Hematopoietic multipotent progenitor cell treated with erythropoietin and hydrocortisone succinate and interleukin-3 and kit ligand, for 15 days (in vitro differentiated cells): ENCODE data around the gene WDPCP.
"Not testable (repeated sequence)": the region's sequence is repeated elsewhere in the genome, so short reads cannot be mapped to it uniquely, and the experiment has no call there.

Experiments
- DNase-seq: peaks from one replicate; pipeline ENCODE4 v3.0.0-alpha.2; 2015; ENCODE audit warnings: low spot score

Gene WDPCP

GRCh38 chr2:63588385-63589147, at the start of gene WDPCP, which contains the start of gene MDH1:
WDPCP (minus strand) TSS chr2:63588477; CDS start chr2:63588271, 206 bp downstream.
MDH1 (plus strand) TSS chr2:63588963; CDS start chr2:63589044, 81 bp downstream.
- DNase-seq, result peak; percentile 94

- DNase-seq, result no peak
Observed at GRCh38 chr2:63632382-63632781, 44.1 kb upstream of the WDPCP start.

GRCh38 chr2:63631501-63631900, 43.2 kb upstream of the WDPCP start:
- DNase-seq, result no peak

GRCh38 chr2:63628403-63628942, 40.2 kb upstream of the WDPCP start:
- no peak for DNase-seq

GRCh38 chr2:63627866-63628265, 39.6 kb upstream of the WDPCP start:
- no peak for DNase-seq

- DNase-seq, result not testable (repeated sequence)
Observed at GRCh38 chr2:63623763-63624162, 35.5 kb upstream of the WDPCP start.

GRCh38 chr2:63622751-63623150, 34.5 kb upstream of the WDPCP start:
- DNase-seq, result no peak

- DNase-seq, result no peak
Observed at GRCh38 chr2:63619328-63619727, 31.1 kb upstream of the WDPCP start.

GRCh38 chr2:63617366-63617765, 29.1 kb upstream of the WDPCP start:
- no peak for DNase-seq

- DNase-seq, result no peak
Observed at GRCh38 chr2:63614983-63615945, 27.0 kb upstream of the WDPCP start.

GRCh38 chr2:63614448-63614968, 26.2 kb upstream of the WDPCP start:
- no peak for DNase-seq

- DNase-seq, result no peak
Observed at GRCh38 chr2:63613391-63613901, 25.2 kb upstream of the WDPCP start.

GRCh38 chr2:63610525-63610924, 22.2 kb upstream of the WDPCP start:
- no peak for DNase-seq

GRCh38 chr2:63608865-63609264, 20.6 kb upstream of the WDPCP start:
- DNase-seq, result not testable (repeated sequence)

GRCh38 chr2:63604666-63605065, 16.4 kb upstream of the WDPCP start:
- no peak for DNase-seq

- no peak for DNase-seq
Observed at GRCh38 chr2:63600881-63601460, 12.7 kb upstream of the WDPCP start.

- DNase-seq, result no peak
Observed at GRCh38 chr2:63598981-63599380, 10.7 kb upstream of the WDPCP start.

GRCh38 chr2:63596401-63596883, 8.2 kb upstream of the WDPCP start:
- DNase-seq, result no peak

- no peak for DNase-seq
Observed at GRCh38 chr2:63594660-63595059, 6.4 kb upstream of the WDPCP start.

GRCh38 chr2:63591566-63592175, 3.4 kb upstream of the WDPCP start:
- no peak for DNase-seq
